HG03342 (cell line): ENCODE measurements around the gene ZSWIM4.

Experiments
- ATAC-seq: cut with Tn5 transposase; IDR thresholded peaks from one replicate; pipeline ENCODE4 v1.9.1; 2021; ENCODE audit warnings: mild to moderate bottlenecking, moderate library complexity; ENCODE audit not compliant: unreplicated experiment

The ZSWIM4 gene

GRCh38 chr19:13831537-13832467 is 36.6 kb downstream of the ZSWIM4 start:
- no peak for ATAC-seq

DNA sequence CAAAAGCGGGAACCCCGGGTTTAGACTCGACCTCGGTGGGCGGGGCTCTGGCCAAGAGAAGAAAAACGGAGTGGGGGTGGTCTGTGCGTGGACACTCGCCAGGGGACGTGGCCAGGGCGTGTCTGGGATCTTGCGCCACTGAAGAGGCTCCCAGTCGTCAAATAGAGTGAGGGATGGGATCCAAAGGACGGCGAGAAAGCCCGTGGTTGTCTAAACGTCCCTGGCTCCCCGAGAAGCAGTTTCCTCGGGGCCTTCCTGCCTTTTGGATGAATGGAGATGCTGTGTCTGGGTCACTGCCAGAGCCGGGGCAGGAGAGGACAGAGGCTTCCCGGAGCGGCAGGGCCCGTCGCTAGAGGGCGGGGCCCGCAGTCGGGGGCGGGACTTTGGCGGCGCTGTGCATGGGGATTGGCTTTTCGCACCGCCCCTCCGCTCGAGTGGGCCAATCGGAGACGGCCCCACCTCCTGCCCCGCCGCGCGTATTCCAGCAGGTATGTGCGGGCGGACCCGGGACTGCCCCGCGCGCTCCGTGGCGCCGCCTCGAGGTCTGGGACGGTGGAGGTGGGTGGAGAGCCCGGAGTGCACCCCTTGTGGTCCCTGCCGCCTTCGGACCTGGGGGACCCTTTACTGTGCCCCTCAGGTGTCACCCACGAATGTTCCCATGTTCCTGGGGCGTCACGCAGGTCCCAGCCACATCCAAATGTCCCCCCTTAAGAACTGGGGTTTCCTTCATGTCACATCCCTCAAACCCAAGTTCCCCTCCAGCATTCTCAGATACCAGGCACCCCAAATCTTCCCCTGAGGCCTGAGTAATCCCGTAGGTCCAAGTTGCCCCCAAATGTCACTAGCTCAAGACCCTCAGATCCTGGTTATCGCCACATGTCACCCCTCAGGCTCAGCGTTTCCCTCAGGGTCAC is 38.3 kb downstream of the ZSWIM4 start:
- ATAC-seq, result peak; percentile 71

- no peak for ATAC-seq
Measured at GRCh38 chr19:13834244-13835069, 39.2 kb downstream of the ZSWIM4 start.

DNA sequence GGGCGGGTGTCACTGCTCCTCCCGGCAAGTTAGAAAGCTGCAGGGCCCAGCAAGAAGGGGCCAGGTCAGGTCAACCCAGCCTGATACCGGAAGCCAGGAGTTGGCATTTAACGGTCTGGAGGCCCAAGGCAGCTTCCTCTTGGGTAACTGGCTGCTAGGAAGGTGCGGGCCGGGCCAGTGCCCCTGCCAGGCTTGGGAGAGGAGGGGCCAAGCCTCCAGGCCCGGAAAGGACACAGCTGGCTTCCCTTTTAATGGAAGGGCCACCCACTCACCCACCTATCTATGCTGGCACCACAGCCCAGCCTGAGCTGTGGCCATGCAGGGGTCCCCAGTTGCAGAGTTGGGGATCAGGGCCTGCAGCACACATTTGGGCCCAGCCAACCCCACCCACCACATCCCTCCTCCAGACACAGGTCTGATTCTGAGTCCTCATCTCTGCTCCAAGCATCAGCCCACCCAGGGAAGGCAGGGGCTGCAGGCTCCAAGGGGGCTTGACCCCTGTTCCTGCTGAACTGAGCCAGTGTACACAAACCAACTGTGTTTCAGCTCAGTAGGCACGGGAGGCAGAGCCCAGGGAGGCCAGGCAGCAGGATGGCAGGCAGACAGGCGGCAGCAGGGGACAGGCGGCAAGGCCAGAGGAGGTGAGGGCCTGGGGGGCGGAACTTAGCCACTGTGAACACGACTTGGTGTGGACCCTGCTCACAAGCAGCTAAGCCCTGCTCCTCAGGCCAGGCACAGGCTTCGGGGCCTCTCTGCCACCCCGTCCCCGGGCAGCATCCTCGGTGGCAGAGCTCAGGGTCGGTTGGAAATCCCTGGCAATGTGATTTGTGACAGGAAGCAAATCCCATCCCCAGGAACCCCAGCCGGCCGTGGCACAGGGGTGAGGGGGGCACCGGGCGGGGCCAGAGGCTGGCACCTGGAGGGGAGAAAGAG is 40.8 kb downstream of the ZSWIM4 start:
- ATAC-seq, result no peak

DNA sequence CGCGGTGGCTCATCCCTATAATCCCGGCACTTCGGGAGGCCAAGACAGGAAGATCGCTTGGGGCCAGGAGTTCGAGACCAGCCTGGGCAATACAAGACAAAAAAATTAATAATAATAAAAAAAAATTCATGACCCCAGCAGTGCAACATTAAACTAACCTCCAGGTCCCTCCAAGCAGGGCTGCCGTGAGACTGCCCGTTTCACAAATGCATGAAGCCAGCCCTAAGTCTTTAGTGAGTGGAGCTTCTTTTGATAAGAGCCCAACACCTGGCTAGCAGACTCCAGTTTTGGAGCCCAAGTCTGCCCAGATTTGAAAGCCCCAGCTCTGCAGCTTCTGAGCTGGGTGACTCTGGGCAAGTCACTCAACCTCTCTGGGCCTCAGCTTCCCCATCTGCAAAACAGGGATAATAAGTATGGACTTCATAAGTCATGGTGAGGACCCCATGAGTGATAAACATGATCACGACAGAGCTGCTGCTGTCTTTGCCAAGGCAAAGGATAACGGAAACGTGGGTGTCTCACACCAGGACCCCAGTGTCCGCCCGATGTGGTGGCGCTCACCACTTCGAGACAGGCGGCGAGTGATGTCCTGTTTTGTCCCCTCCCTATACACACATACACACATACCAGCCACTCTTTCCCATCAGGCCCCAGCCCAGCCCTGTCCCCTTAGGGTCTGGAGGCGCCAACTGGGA is 43.3 kb downstream of the ZSWIM4 start:
- ATAC-seq, result no peak

- ATAC-seq, result no peak
Measured at GRCh38 chr19:13839130-13839937, 44.1 kb downstream of the ZSWIM4 start.

DNA sequence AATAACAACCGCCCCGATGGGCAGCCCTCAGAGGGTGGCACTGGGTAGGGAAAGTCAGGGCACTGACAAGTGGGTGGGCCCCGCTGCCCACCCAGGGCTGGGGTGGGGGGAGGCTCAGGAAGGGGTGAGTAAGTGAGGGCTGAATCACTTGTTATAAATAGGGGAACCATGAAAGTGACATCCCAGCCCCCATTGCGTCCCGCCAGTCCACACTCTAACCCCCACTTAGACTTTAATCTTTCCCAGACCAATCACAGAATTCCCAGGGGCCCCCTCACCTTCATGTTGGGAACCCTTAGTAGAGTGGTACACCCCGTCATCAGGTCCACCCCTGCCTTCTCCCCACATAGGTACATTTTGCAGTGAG is 44.7 kb downstream of the ZSWIM4 start:
- ATAC-seq, result no peak

GRCh38 chr19:13840305-13841085 is 45.3 kb downstream of the ZSWIM4 start:
- ATAC-seq, result no peak

DNA sequence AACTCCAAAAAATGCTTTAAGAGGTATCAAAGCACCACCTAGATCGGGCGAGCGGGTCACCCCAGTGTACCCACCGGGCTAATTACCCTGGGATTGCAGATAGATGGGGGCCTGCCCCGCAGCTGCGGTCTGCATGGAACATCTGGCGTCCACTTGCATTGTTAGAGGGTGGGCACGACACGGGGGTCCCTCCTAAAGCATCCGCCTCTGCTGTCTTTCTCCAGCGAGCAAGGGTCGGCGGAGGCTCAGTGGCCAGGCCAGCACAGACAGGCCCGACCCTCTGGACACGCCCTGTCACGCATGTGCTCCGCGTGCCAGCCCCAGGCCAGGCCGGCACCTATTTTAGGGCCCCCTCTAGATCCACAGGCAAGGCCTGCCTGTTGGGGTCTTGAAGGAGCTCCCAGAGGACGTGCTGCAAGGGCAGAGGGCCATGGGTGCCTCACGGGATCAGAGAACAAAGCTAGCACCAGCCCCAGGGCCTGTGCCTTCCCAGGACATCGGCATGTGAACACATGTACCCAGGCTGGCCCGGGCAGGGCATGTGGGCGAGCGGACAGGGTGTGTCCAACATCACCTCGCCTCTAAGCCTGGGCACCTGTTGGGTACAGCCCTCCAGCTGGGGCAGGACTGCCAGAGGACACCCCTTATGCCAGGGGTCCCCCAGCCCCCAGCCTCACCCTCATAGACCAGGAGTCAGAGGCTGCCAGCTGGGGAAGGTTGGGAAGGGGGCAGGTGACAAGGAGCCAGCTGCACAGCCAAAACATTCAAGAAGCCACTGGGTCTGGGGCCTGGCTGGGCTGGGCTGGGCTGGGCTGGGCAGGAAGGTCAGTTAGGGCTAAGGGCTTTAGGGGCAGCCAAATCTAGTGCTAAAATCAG is 46.1 kb downstream of the ZSWIM4 start:
- ATAC-seq, result no peak

- no peak for ATAC-seq
Measured at GRCh38 chr19:13841962-13842290, 46.7 kb downstream of the ZSWIM4 start.

GRCh38 chr19:13842291-13843103 is 47.3 kb downstream of the ZSWIM4 start:
- no peak for ATAC-seq

GRCh38 chr19:13843104-13843921 is 48.1 kb downstream of the ZSWIM4 start:
- ATAC-seq, result no peak

- ATAC-seq, result no peak
Measured at GRCh38 chr19:13844130-13844631, 48.9 kb downstream of the ZSWIM4 start.

DNA sequence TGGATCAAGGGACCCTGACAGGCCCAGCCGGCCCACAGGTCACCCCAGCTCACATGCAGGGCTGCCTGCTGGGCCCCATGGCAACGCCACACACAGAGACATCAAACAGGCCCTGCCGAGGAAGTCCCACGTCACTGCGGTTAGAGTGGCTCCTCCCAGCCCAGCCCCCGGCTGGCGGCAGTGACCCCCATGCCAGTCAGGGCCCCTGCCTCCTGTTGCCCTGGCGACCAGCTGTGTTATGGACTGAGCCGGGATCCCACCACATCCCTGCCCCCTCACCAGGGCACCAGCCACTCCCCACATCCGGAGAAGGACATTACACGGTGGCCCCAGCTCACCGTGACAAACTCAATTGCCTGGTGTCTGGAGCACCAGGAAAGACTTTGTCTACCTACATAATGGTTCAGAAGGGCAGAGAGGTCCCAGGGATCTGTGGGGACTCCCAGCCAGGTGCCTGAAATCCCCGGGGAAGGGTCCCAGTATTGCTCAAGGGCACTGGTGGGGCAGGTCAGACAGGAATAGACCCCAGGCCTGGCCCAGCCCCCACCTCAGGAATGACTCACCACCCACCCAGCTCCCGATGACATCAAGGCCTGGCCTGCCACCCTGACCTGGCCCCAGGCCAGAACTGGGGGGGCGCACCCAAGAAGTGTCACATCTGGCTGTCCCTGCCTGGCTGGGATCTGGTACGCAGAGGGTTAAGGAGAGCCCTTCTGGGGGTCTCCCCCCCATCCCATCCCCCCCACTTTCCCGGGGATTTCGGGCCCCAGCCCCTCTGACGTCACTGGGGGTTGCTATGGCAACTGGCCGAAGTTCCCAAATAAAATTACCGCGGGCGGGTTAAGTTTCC is 51.5 kb downstream of the ZSWIM4 start:
- ATAC-seq, result peak; percentile 56
